Esophagus squamous epithelium (tissue), 4 donors: Measurements from ENCODE around the gene PANX2.

Experiments used
- POLR2A ChIP-seq, 4 donors: fragments of 450-650 bp; IDR thresholded peaks; one replicate each; pipeline ENCODE4 v1.6.1; 2017; ENCODE audit warnings: antibody characterized with exemption in 4 of 4, mild to moderate bottlenecking in 4 of 4, moderate library complexity in 3 of 4
- TF ChIP-seq, protein P1 (sequence below), 6 experiments: fragments of 450-650 bp in 4 of 6; fragments of 200-600 bp in 2 of 6; sonication (generic) in 2 of 6; IDR thresholded peaks; one replicate each; pipeline ENCODE4 v1.5.1; 2016 to 2019; ENCODE audit warnings: antibody characterized with exemption in 6 of 6, mild to moderate bottlenecking in 4 of 6, moderate library complexity in 4 of 6

- TF ChIP-seq, protein P1, sequence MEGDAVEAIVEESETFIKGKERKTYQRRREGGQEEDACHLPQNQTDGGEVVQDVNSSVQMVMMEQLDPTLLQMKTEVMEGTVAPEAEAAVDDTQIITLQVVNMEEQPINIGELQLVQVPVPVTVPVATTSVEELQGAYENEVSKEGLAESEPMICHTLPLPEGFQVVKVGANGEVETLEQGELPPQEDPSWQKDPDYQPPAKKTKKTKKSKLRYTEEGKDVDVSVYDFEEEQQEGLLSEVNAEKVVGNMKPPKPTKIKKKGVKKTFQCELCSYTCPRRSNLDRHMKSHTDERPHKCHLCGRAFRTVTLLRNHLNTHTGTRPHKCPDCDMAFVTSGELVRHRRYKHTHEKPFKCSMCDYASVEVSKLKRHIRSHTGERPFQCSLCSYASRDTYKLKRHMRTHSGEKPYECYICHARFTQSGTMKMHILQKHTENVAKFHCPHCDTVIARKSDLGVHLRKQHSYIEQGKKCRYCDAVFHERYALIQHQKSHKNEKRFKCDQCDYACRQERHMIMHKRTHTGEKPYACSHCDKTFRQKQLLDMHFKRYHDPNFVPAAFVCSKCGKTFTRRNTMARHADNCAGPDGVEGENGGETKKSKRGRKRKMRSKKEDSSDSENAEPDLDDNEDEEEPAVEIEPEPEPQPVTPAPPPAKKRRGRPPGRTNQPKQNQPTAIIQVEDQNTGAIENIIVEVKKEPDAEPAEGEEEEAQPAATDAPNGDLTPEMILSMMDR (IDR thresholded peaks at IDR 0.05) = no peak
- TF ChIP-seq POLR2A (IDR thresholded peaks at IDR 0.05) = no peak
These were observed 11.9 kb downstream of the PANX2 start for GRCh38 chr22:50182176-50183081.
